HCT116 (cell line): ENCODE measurements around the gene LEPR.

Experiments used
- CTCF ChIP-seq, 3 experiments: fragments of 200-600 bp in 1 of 3; sonication (generic) in 1 of 3; IDR thresholded peaks in 2 of 3; conservative IDR thresholded peaks in 1 of 3; 2 replicates each; pipeline ENCODE4 v1.5.1; 2012 to 2017; ENCODE audit warnings: low read depth in 2 of 3, low read length in 2 of 3, antibody characterized with exemption in 1 of 3, borderline replicate concordance in 1 of 3, control low read depth in 1 of 3, mild to moderate bottlenecking in 1 of 3, mixed read lengths in 1 of 3, mixed run types in 1 of 3, moderate library complexity in 1 of 3; ENCODE audit not compliant: insufficient read depth in 1 of 3
- FOSL1 ChIP-seq: IDR thresholded peaks from 2 replicates; pipeline ENCODE4 v1.6.1; 2012; ENCODE audit warnings: low read depth
- POLR2A ChIP-seq: IDR thresholded peaks from 2 replicates; pipeline ENCODE4 v1.7.0; 2011; ENCODE audit warnings: borderline replicate concordance; ENCODE audit not compliant: insufficient read depth, insufficient read length; ENCODE audit errors: extremely low read depth
- REST ChIP-seq: IDR thresholded peaks from 2 replicates; pipeline ENCODE4 v1.6.1; 2012; ENCODE audit warnings: low read depth
- SRF ChIP-seq: IDR thresholded peaks from 2 replicates; pipeline ENCODE4 v1.6.1; 2012; ENCODE audit warnings: low read depth

- TF ChIP-seq CTCF (IDR thresholded peaks at IDR 0.05 in 2 of 3, conservative IDR thresholded peaks at IDR 0.05 in 1 of 3; ENCODE audit: borderline replicate concordance in 1 of 3, insufficient read depth in 1 of 3, low read depth in 2 of 3, low read length in 2 of 3) (no peak), FOSL1 (no peak), SRF (no peak), POLR2A (no peak), REST (no peak)
Measured at GRCh38 chr1:65392497-65392896, 28.0 kb upstream of the LEPR start.
